ENCODE measurements around the gene TNFAIP8L1. TPM values are rescaled to one million over a fixed set of nuclear protein-coding genes. Genes with fewer than 3 reads are reported as not detected.
"Not testable (repeated sequence)": the region's sequence is repeated elsewhere in the genome, so short reads cannot be mapped to it uniquely, and the experiment has no call there.

Gene TNFAIP8L1
- 9.2 TPM for polyA plus RNA-seq (2012; ENCODE audit: low read depth, missing spikeins)

DNA sequence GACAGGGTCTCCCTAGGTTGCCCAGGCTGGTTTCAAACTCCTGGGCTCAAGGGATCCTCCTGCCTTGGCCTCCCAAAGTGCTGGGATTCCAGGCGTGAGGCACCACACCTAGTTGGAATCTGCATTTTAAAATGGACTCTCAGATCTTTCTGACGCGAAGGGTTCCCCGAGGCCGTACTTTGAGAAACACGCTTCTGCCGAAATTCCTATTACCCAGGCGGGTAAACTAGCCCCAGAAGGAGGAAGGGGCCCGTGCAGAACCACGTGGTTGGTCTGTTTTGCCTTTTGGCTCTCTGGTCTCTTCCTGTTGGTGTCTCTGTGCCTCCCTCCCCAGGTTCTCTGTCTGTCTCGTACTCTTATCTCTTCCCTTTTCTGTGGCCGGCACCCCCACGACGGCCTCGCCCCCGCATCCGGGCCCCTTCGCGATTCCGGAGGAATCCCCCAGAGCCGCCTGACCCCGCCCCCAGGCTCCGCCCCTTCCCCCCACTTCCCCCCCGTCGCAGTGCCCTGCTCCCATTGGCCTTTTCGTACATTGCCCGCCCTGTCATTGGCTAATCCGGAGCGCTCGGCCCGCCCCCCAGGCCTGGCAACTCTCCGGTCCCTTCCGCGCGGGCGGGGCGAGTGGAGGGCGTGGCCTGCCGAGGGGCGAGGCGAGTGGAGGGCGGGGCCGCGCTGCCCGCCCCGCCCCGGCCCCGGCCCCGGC lies at the start of gene TNFAIP8L1:
Gene TNFAIP8L1 (plus strand): TSS at position 689 of the 703 bp plus-strand sequence. CDS start 12,354 bp downstream, outside the sequence.
- TF ChIP-seq POLR2A (IDR thresholded peaks at IDR 0.05; ENCODE audit: low read depth, low read length) (peak; percentile 52), POLR2AphosphoS5 (IDR thresholded peaks at IDR 0.05; ENCODE audit: low read depth, low read length) (0 out of 2 replicates have a peak, but pooled peaks have one; percentile 48), TAF1 (IDR thresholded peaks at IDR 0.05; ENCODE audit: low read depth, low read length) (no peak), PAX5 (IDR thresholded peaks at IDR 0.05; ENCODE audit: insufficient read depth, low read length, severe bottlenecking) (no peak), SPI1 (IDR thresholded peaks at IDR 0.05; ENCODE audit: low read depth, low read length) (peak; percentile 70), POU2F2 (IDR thresholded peaks at IDR 0.05; ENCODE audit: low read depth, low read length) (peak; percentile 67; the same call in 1 of the 2 replicates)
- DNase-seq (ENCODE audit: insufficient read length, low spot score) (peak; percentile 100), FAIRE-seq (peak; percentile 96)

DNA sequence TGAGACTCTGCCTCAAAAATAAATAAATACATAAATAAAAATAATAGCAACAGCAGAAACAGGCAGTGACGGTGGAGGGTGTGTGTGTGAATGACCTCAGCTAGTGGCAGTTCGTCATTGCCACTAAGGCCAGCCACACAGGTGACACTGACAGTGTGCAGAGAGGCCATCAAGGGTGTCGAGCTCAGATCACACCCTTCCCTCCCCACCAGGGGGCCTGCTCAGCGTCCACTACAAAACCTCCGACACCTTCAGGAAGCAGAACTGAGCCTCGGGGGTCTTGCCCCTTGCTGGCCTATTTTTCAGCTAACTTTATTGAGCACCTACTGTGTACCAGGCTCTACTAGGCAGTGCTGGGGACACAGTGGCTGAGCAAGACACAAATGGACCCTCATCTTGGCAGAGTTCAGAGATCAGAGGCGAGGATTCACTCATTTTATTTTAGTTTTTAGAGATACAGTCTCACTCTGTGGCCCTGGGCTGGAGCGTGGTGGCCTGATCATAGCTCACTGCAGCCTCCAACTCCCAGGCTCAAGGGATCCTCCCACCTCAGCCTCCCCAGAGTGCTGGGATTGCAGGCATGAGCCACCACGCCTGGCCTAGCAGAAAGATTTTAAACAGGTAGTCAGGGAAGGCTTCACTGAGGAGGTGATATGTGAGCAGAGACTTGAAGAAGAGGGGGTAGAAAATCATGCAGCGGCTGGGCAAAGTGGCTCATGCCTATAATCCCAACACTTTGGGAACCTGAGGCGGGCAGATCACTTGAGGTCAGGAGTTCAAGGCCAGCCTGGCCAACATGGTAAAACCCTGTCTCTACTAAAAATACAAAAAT lies 49.5 kb upstream of the TNFAIP8L1 start:
- TF ChIP-seq POLR2A (IDR thresholded peaks at IDR 0.05; ENCODE audit: low read depth, low read length) (no peak), POU2F2 (IDR thresholded peaks at IDR 0.05; ENCODE audit: low read depth, low read length) (no peak), TAF1 (IDR thresholded peaks at IDR 0.05; ENCODE audit: low read depth, low read length) (no peak), SPI1 (IDR thresholded peaks at IDR 0.05; ENCODE audit: low read depth, low read length) (no peak), POLR2AphosphoS5 (IDR thresholded peaks at IDR 0.05; ENCODE audit: low read depth, low read length) (no peak), PAX5 (IDR thresholded peaks at IDR 0.05; ENCODE audit: insufficient read depth, low read length, severe bottlenecking) (no peak)
- DNase-seq (ENCODE audit: insufficient read length, low spot score) (no peak), FAIRE-seq (peak; percentile 73)

DNA sequence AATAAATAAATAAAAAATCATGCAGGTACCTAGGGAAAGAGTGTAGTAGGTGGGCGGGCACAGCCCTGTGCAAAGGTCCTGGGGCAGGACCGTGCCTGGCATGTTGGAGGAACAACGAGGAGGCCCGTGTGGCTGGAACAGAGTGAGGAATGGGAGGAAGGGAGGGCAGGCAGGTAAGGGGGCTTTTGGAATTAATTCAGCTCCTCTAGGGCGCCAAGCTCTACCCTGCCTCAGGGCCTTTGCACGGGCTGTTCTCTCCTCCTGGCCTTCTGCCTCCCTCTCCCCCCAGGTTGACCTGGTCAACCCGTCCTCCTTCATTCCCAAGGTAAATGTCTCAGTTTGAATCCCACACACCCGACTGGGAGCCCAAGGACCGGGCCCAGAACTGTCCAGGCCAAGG lies 48.8 kb upstream of the TNFAIP8L1 start:
- FAIRE-seq, result no peak
- DNase-seq (ENCODE audit: insufficient read length, low spot score), result no peak
- TF ChIP-seq POLR2AphosphoS5 (IDR thresholded peaks at IDR 0.05; ENCODE audit: low read depth, low read length) (no peak), PAX5 (IDR thresholded peaks at IDR 0.05; ENCODE audit: insufficient read depth, low read length, severe bottlenecking) (no peak), POU2F2 (IDR thresholded peaks at IDR 0.05; ENCODE audit: low read depth, low read length) (no peak), POLR2A (IDR thresholded peaks at IDR 0.05; ENCODE audit: low read depth, low read length) (no peak), TAF1 (IDR thresholded peaks at IDR 0.05; ENCODE audit: low read depth, low read length) (no peak), SPI1 (IDR thresholded peaks at IDR 0.05; ENCODE audit: low read depth, low read length) (no peak)

DNA sequence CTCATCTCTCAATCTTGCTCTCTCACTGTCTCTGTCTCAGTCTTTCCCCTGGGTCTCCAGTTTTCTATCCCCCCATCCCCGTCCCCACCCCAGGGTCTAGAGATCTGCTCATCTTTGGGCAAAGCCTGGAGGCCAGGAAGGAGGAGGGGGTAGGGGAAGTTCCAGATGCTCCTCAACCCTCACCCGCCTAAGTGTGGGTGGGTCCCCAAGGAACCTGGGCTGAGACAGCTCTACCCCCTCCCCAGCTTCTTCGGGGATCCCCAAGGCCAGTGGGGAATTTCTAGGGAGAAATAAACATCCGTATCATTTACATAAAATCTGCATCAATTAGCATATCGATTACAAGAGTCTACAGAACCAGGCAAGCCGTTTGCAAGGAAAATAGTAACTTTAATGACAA lies 48.0 kb upstream of the TNFAIP8L1 start:
- DNase-seq (ENCODE audit: insufficient read length, low spot score) (no peak), FAIRE-seq (no peak)
- TF ChIP-seq SPI1 (IDR thresholded peaks at IDR 0.05; ENCODE audit: low read depth, low read length) (no peak), POU2F2 (IDR thresholded peaks at IDR 0.05; ENCODE audit: low read depth, low read length) (no peak), TAF1 (IDR thresholded peaks at IDR 0.05; ENCODE audit: low read depth, low read length) (no peak), POLR2A (IDR thresholded peaks at IDR 0.05; ENCODE audit: low read depth, low read length) (no peak), PAX5 (IDR thresholded peaks at IDR 0.05; ENCODE audit: insufficient read depth, low read length, severe bottlenecking) (no peak), POLR2AphosphoS5 (IDR thresholded peaks at IDR 0.05; ENCODE audit: low read depth, low read length) (no peak)

DNA sequence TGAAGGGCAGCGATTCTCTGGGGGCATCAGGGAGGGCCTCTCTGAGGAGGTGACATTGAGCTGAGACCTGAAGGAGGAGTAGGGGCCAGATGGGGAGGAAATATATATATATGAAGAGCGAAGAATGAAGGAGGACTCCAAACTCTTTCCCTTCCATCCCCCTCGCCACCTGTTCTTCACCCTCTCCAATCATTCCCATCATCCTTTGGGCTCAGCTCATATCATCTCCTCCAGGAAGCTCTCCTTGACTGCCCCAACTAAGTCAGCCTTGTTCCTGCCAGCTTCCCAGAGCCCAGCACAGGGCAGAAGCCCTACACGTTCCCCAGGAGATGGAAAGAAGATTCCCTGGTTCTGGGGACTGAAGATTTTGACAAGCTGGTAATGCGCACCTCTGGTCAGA lies 46.9 kb upstream of the TNFAIP8L1 start:
- FAIRE-seq (no peak), DNase-seq (ENCODE audit: insufficient read length, low spot score) (no peak)
- no peak for TF ChIP-seq POU2F2 (IDR thresholded peaks at IDR 0.05; ENCODE audit: low read depth, low read length)
- no peak for TF ChIP-seq TAF1 (IDR thresholded peaks at IDR 0.05; ENCODE audit: low read depth, low read length)
- TF ChIP-seq POLR2A (IDR thresholded peaks at IDR 0.05; ENCODE audit: low read depth, low read length), result no peak
- TF ChIP-seq SPI1 (IDR thresholded peaks at IDR 0.05; ENCODE audit: low read depth, low read length), result no peak
- TF ChIP-seq PAX5 (IDR thresholded peaks at IDR 0.05; ENCODE audit: insufficient read depth, low read length, severe bottlenecking), result no peak
- TF ChIP-seq POLR2AphosphoS5 (IDR thresholded peaks at IDR 0.05; ENCODE audit: low read depth, low read length), result no peak

DNA sequence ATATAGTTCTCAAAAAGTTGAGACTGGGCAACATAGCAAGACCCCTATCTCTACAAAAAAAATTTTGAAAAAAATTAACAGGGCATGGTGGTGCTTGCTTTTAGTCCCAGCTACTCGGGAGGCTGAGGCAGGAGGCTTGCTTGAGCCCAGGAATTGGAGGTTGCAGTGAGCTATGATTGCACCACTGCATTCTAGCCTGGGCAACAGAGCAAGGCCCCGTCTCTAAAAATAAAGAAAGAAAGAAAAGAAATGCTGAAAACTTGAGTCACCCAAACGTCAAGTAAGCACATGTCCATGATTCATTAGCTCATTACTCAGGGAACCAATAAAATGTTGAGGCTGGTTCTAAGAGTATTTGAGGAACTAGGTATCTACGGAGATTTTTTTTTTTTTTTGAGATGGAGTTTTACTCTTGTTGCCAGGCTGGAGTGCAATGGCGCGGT lies 45.9 kb upstream of the TNFAIP8L1 start:
- TF ChIP-seq POLR2AphosphoS5 (IDR thresholded peaks at IDR 0.05; ENCODE audit: low read depth, low read length), result no peak
- TF ChIP-seq POLR2A (IDR thresholded peaks at IDR 0.05; ENCODE audit: low read depth, low read length), result no peak
- no peak for TF ChIP-seq TAF1 (IDR thresholded peaks at IDR 0.05; ENCODE audit: low read depth, low read length)
- TF ChIP-seq PAX5 (IDR thresholded peaks at IDR 0.05; ENCODE audit: insufficient read depth, low read length, severe bottlenecking), result no peak
- no peak for TF ChIP-seq SPI1 (IDR thresholded peaks at IDR 0.05; ENCODE audit: low read depth, low read length)
- TF ChIP-seq POU2F2 (IDR thresholded peaks at IDR 0.05; ENCODE audit: low read depth, low read length), result no peak
- no peak for FAIRE-seq
- DNase-seq (ENCODE audit: insufficient read length, low spot score), result no peak

DNA sequence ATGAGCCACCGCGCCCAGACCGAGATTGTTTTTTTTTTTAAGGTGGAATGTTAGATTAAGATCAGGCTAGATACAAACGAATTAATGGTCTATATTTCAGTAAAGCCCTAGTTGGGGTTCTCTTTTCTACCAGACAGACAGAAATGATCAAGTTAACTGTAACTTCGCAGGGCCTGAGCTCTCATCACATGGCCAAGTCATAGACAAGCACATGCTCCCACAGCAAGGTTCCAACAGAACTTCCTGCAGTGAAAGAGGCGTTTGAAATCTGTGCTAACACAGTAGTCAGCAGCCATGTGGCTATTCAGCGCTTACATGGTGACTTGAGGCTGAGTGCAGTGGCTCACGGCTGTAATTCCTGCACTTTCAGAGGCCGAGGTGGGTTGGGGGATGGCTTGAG lies 45.1 kb upstream of the TNFAIP8L1 start:
- DNase-seq (ENCODE audit: insufficient read length, low spot score), result no peak
- no peak for FAIRE-seq

DNA sequence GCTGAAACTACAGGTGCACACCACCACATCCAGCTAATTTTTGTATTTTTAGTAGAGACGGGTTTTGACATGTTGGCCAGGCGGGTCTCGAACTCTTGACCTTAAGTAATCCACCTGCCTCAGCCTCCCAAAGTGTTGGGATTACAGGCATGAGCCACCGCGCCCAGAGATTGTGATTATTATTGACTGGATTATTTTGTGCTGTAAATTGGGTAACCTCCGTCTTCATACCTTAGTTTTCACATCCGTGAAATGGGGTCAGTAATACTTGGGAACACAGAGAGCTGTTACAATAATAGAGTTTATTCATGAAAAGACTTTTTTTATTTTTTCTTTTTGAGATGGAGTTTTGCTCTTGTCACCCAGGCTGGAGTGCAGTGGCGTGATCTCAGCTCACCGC lies 44.2 kb upstream of the TNFAIP8L1 start:
- not testable (repeated sequence) for FAIRE-seq

More for the DNA sequence above, 45.1 kb upstream of the TNFAIP8L1 start:
- TF ChIP-seq SPI1 (IDR thresholded peaks at IDR 0.05; ENCODE audit: low read depth, low read length), result no peak
- TF ChIP-seq POU2F2 (IDR thresholded peaks at IDR 0.05; ENCODE audit: low read depth, low read length), result no peak
- TF ChIP-seq TAF1 (IDR thresholded peaks at IDR 0.05; ENCODE audit: low read depth, low read length), result no peak
- TF ChIP-seq POLR2AphosphoS5 (IDR thresholded peaks at IDR 0.05; ENCODE audit: low read depth, low read length), result no peak
- TF ChIP-seq PAX5 (IDR thresholded peaks at IDR 0.05; ENCODE audit: insufficient read depth, low read length, severe bottlenecking), result no peak
- TF ChIP-seq POLR2A (IDR thresholded peaks at IDR 0.05; ENCODE audit: low read depth, low read length), result no peak

More for the DNA sequence above, 44.2 kb upstream of the TNFAIP8L1 start:
- not testable (repeated sequence) for DNase-seq (ENCODE audit: insufficient read length, low spot score)
